Neural cell (in vitro differentiated cells): ENCODE results near the gene HUS1B. TPM values are rescaled to one million over a fixed set of nuclear protein-coding genes. Genes with fewer than 3 reads are reported as not detected.

Source experiments
- H2AFZ ChIP-seq: fragments of 200-600, 300-800 bp; sonication (generic), shearing (Covaris generic); 2 replicates; pipeline ENCODE4 v1.6.0; 2014; ENCODE audit warnings: low read depth, mild to moderate bottlenecking, antibody characterized with exemption, low read length, moderate library complexity
- H3F3A ChIP-seq: fragments of 200-600 bp; shearing (Covaris generic); 2 replicates; pipeline ENCODE4 v1.6.1; 2016; ENCODE audit warnings: mild to moderate bottlenecking, moderate library complexity, mixed read lengths, antibody characterized with exemption, low read length; ENCODE audit not compliant: insufficient read depth, poor library complexity, severe bottlenecking
- H3K27ac ChIP-seq: fragments of 200-600, 300-800 bp; sonication (generic), shearing (Covaris generic); 2 replicates; pipeline ENCODE4 v1.5.1; 2014; ENCODE audit warnings: mild to moderate bottlenecking, low read length, moderate library complexity
- H3K27me3 ChIP-seq: fragments of 300-800, 200-600 bp; sonication (generic), shearing (Covaris generic); 2 replicates; pipeline ENCODE4 v1.6.0; 2014; ENCODE audit warnings: mild to moderate bottlenecking, low read depth, low read length, moderate library complexity; ENCODE audit not compliant: insufficient read depth
- H3K36me3 ChIP-seq: fragments of 300-800, 200-600 bp; sonication (generic), shearing (Covaris generic); 2 replicates; pipeline ENCODE4 v1.5.1; 2014; ENCODE audit warnings: mild to moderate bottlenecking, antibody characterized with exemption, low read length, moderate library complexity; ENCODE audit not compliant: insufficient read depth
- H3K4me2 ChIP-seq: fragments of 300-800, 200-600 bp; sonication (generic), shearing (Covaris generic); 2 replicates; pipeline ENCODE4 v1.6.0; 2014; ENCODE audit warnings: mild to moderate bottlenecking, low read length
- H3K4me3 ChIP-seq: fragments of 300-800, 200-600 bp; sonication (generic), shearing (Covaris generic); 2 replicates; pipeline ENCODE4 v1.5.1; 2014; ENCODE audit warnings: mild to moderate bottlenecking, low read length, moderate library complexity
- H3K79me2 ChIP-seq: fragments of 200-600 bp; shearing (Covaris generic); replicated peaks from 2 replicates; pipeline ENCODE4 v1.6.0; 2014; ENCODE audit warnings: mild to moderate bottlenecking, low read length, moderate library complexity; ENCODE audit not compliant: insufficient read depth
- H3K9ac ChIP-seq: fragments of 300-800, 200-600 bp; sonication (generic), shearing (Covaris generic); 2 replicates; pipeline ENCODE4 v1.6.1; 2016; ENCODE audit warnings: mild to moderate bottlenecking, low read length, mixed read lengths
- H3K9me2 ChIP-seq: fragments of 200-600 bp; shearing (Covaris generic); 2 replicates; pipeline ENCODE4 v1.6.1; 2016; ENCODE audit warnings: mild to moderate bottlenecking, low read length, mixed read lengths; ENCODE audit not compliant: insufficient read depth
- H3K9me3 ChIP-seq: fragments of 200-600, 300-800 bp; sonication (generic), shearing (Covaris generic); 2 replicates; pipeline ENCODE4 v1.6.1; 2016; ENCODE audit warnings: mild to moderate bottlenecking, mixed run types, low read length, moderate library complexity, mixed read lengths
- H4K20me1 ChIP-seq: fragments of 200-600 bp; shearing (Covaris generic); 2 replicates; pipeline ENCODE4 v1.6.1; 2016; ENCODE audit warnings: mild to moderate bottlenecking, mixed run types; ENCODE audit not compliant: insufficient read depth
- CTCF ChIP-seq: fragments of 450-650 bp; IDR thresholded peaks from 2 replicates; pipeline ENCODE4 v1.5.1; 2014; ENCODE audit warnings: antibody characterized with exemption, mild to moderate bottlenecking, moderate library complexity; ENCODE audit not compliant: poor library complexity, severe bottlenecking
- EP300 ChIP-seq: fragments of 450-650 bp; conservative IDR thresholded peaks from 2 replicates; pipeline ENCODE4 v1.6.1; 2014; ENCODE audit warnings: antibody characterized with exemption, mild to moderate bottlenecking, moderate library complexity; ENCODE audit not compliant: poor library complexity, severe bottlenecking
- EZH2 ChIP-seq: fragments of 200-600, 300-800 bp; shearing (Covaris generic), sonication (generic); IDR thresholded peaks from 2 replicates; pipeline ENCODE4 v1.6.1; 2014; ENCODE audit warnings: antibody characterized with exemption, low read length, borderline replicate concordance, mild to moderate bottlenecking; ENCODE audit not compliant: insufficient read depth, poor library complexity, severe bottlenecking
- MXI1 ChIP-seq: fragments of 450-650 bp; conservative IDR thresholded peaks from 2 replicates; pipeline ENCODE4 v1.6.1; 2014; ENCODE audit warnings: antibody characterized with exemption, mild to moderate bottlenecking; ENCODE audit not compliant: poor library complexity, severe bottlenecking
- POLR2AphosphoS5 ChIP-seq: IDR thresholded peaks from 2 replicates; pipeline ENCODE4 v1.6.1; 2012
- RAD21 ChIP-seq: fragments of 450-650 bp; conservative IDR thresholded peaks from 2 replicates; pipeline ENCODE4 v1.6.1; 2014; ENCODE audit warnings: antibody characterized with exemption, mild to moderate bottlenecking, moderate library complexity
- REST ChIP-seq: IDR thresholded peaks from 2 replicates; pipeline ENCODE4 v1.6.1; 2012; ENCODE audit warnings: borderline replicate concordance
- SMC3 ChIP-seq: fragments of 450-650 bp; conservative IDR thresholded peaks from 2 replicates; pipeline ENCODE4 v1.6.1; 2014; ENCODE audit warnings: antibody characterized with exemption, mild to moderate bottlenecking, moderate library complexity; ENCODE audit not compliant: poor library complexity
- TAF1 ChIP-seq: IDR thresholded peaks from 2 replicates; pipeline ENCODE4 v1.6.1; 2012; ENCODE audit warnings: low read depth
- polyA plus RNA-seq: library from polyadenylated mRNA; depleted of rRNA; stranded (reverse); fragments of >200 nt; gene quantifications from 2 replicates; pipeline ENCODE4 v1.2.3, GENCODE V29; 2014

The HUS1B gene
- polyA plus RNA-seq, 1 donor from 2014 or later, result 0.52 TPM

- peaks cover 4% of the 10 kb centered on the region for H3K79me2 ChIP-seq
Observed at GRCh38 chr6:652865-653264, 4.0 kb downstream of the HUS1B start.

GRCh38 chr6:650098-650497, 6.8 kb downstream of the HUS1B start:
- no peak for TF ChIP-seq RAD21
- no peak for TF ChIP-seq REST
- TF ChIP-seq EP300, result no peak
- no peak for TF ChIP-seq CTCF
- no peak for TF ChIP-seq SMC3
- no peak for TF ChIP-seq MXI1
- TF ChIP-seq TAF1, result no peak
- TF ChIP-seq POLR2AphosphoS5, result no peak
- no peak for TF ChIP-seq EZH2
- Histone ChIP-seq H3K9me3 (no peaks in the 10 kb centered on the region), H3F3A (no peaks in the 10 kb centered on the region), H3K27ac (no peak overlapping the region), H3K4me2 (no peak overlapping the region), H3K27me3 (no peaks in the 10 kb centered on the region), H2AFZ (no peak overlapping the region), H3K9ac (no peak overlapping the region), H3K36me3 (no peaks in the 10 kb centered on the region), H3K4me3 (no peak overlapping the region), H3K79me2 (no peaks in the 10 kb centered on the region), H3K9me2 (no peaks in the 10 kb centered on the region), H4K20me1 (no peaks in the 10 kb centered on the region)

More at GRCh38 chr6:652865-653264, 4.0 kb downstream of the HUS1B start:
- H3K4me2 ChIP-seq, result no peak overlapping the region
- peaks cover 4% of the 10 kb centered on the region for H3K9me3 ChIP-seq
- no peak overlapping the region for H3K4me3 ChIP-seq
- H2AFZ ChIP-seq, result no peak overlapping the region
- peaks cover 5% of the 10 kb centered on the region for H3K36me3 ChIP-seq
- H3K27ac ChIP-seq, result no peak overlapping the region
- TF ChIP-seq EZH2 (no peak), EP300 (no peak), CTCF (no peak), SMC3 (no peak), TAF1 (no peak), RAD21 (no peak), MXI1 (no peak)
- no peaks in the 10 kb centered on the region for H3F3A ChIP-seq
- H3K9ac ChIP-seq, result no peak overlapping the region
- H3K9me2 ChIP-seq, result no peaks in the 10 kb centered on the region
- H3K27me3 ChIP-seq, result no peaks in the 10 kb centered on the region
- no peaks in the 10 kb centered on the region for H4K20me1 ChIP-seq
